ENCODE data around the gene CREBL2.

CREBL2 gene

GRCh38 chr12:12681061-12681765, 69.5 kb downstream of the CREBL2 start:
- TF ChIP-seq ZNF565 (CRISPR knock-in tag; conservative IDR thresholded peaks at IDR 0.05; ENCODE audit: low read depth) (no peak), RARB (CRISPR knock-in tag; IDR thresholded peaks at IDR 0.05) (no peak), OSR1 (CRISPR knock-in tag; IDR thresholded peaks at IDR 0.05) (no peak), ZNF70 (CRISPR knock-in tag; IDR thresholded peaks at IDR 0.05) (no peak), ZFP3 (CRISPR knock-in tag; IDR thresholded peaks at IDR 0.05) (no peak), ZNF8 (CRISPR knock-in tag; IDR thresholded peaks at IDR 0.05) (no peak), PPARA (CRISPR knock-in tag; IDR thresholded peaks at IDR 0.05; ENCODE audit: borderline replicate concordance) (no peak), SNAI2 (CRISPR knock-in tag; IDR thresholded peaks at IDR 0.05) (no peak), TOX (CRISPR knock-in tag; IDR thresholded peaks at IDR 0.05; ENCODE audit: borderline replicate concordance) (no peak), POU6F1 (CRISPR knock-in tag; IDR thresholded peaks at IDR 0.05; ENCODE audit: borderline replicate concordance, low read depth) (no peak), TCF4 (CRISPR knock-in tag; IDR thresholded peaks at IDR 0.05; ENCODE audit: borderline replicate concordance) (no peak), ZFP30 (CRISPR knock-in tag; IDR thresholded peaks at IDR 0.05) (no peak), CSDC2 (CRISPR knock-in tag; IDR thresholded peaks at IDR 0.05) (no peak), GLIS3 (CRISPR knock-in tag; IDR thresholded peaks at IDR 0.05) (no peak), PATZ1 (CRISPR knock-in tag; IDR thresholded peaks at IDR 0.05; ENCODE audit: borderline replicate concordance) (no peak), TSHZ2 (CRISPR knock-in tag; IDR thresholded peaks at IDR 0.05) (no peak), ESRRG (CRISPR knock-in tag; IDR thresholded peaks at IDR 0.05) (no peak), ISL1 (CRISPR knock-in tag; IDR thresholded peaks at IDR 0.05) (no peak), ZC3H10 (CRISPR knock-in tag; IDR thresholded peaks at IDR 0.05) (no peak)
- ATAC-seq, result no peak

- TF ChIP-seq OSR1 (CRISPR knock-in tag; IDR thresholded peaks at IDR 0.05) (no peak), ZC3H10 (CRISPR knock-in tag; IDR thresholded peaks at IDR 0.05) (no peak), PATZ1 (CRISPR knock-in tag; IDR thresholded peaks at IDR 0.05; ENCODE audit: borderline replicate concordance) (no peak), CREB5 (CRISPR knock-in tag; IDR thresholded peaks at IDR 0.05; ENCODE audit: low read depth) (no peak), PPARA (CRISPR knock-in tag; IDR thresholded peaks at IDR 0.05; ENCODE audit: borderline replicate concordance) (no peak), ZNF8 (CRISPR knock-in tag; IDR thresholded peaks at IDR 0.05) (no peak), TOX (CRISPR knock-in tag; IDR thresholded peaks at IDR 0.05; ENCODE audit: borderline replicate concordance) (no peak), TSHZ2 (CRISPR knock-in tag; IDR thresholded peaks at IDR 0.05) (no peak), GLIS3 (CRISPR knock-in tag; IDR thresholded peaks at IDR 0.05) (no peak)
- ATAC-seq, result no peak
These were observed 70.6 kb downstream of the CREBL2 start for GRCh38 chr12:12682284-12682683.

Data from SK-N-SH treated with all-trans-retinoic acid at 6 μM for 48 hours (cell line).